GM19351 (cell line): ENCODE data around the gene TSSK2.
"Not testable (repeated sequence)": the region's sequence is repeated elsewhere in the genome, so short reads cannot be mapped to it uniquely, and the experiment has no call there.

ENCODE experiments used
- ATAC-seq: cut with Tn5 transposase; IDR thresholded peaks from one replicate; pipeline ENCODE4 v1.9.1; 2021; ENCODE audit warnings: mild to moderate bottlenecking, moderate library complexity; ENCODE audit not compliant: unreplicated experiment

TSSK2 gene

GRCh38 chr22:19130959-19131684, at the start of gene TSSK2:
TSS of gene TSSK2 (plus strand) at chr22:19131308. CDS start at chr22:19131400, 92 bp downstream.
- no peak for ATAC-seq

GRCh38 chr22:19081351-19081750, 49.8 kb upstream of the TSSK2 start:
- no peak for ATAC-seq

- ATAC-seq: no peak
These were observed 49.0 kb upstream of the TSSK2 start for GRCh38 chr22:19082101-19082500.

DNA sequence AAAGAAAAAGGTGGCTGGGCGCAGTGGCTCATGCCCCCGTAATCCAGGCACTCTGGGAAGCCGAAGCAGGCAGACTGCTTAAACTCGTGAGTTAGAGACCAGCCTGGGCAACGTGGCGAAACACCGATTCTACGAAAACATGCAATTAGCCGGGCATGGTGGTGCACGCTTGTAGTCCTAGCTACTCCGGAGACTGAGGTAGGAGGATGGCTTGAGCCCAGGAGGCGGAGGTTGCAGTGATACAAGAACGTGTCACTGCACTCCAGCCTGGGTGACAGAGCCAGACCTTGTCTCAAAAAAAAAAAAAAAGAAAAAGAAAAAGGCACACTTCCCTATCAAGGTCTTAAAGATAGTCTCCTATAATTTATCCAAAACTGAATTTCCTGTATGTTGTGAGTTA, 48.3 kb upstream of the TSSK2 start:
- no peak for ATAC-seq

- not testable (repeated sequence) for ATAC-seq
These were observed 47.0 kb upstream of the TSSK2 start for GRCh38 chr22:19084126-19084525.

GRCh38 chr22:19084586-19084985, 46.5 kb upstream of the TSSK2 start:
- not testable (repeated sequence) for ATAC-seq

GRCh38 chr22:19085233-19085718, 45.8 kb upstream of the TSSK2 start:
- ATAC-seq: no peak

DNA sequence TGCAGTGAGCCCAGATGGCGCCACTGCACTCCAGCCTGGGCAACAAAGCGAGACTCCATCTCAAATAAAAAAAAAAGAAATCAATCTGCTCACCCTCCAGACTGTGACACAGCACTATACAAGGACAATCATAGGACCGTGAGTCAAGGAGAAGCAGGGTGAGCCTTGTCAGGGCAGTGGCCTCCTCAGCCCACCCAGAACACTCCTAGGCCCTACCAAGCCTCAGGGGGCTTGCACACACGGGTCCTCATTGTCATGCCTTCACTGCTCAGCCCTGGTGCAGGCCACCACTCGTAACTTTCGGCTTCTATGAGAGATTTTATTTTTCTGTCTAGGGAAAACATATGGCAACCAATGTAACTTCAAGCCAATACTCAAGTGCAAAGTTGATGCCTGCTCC, 44.7 kb upstream of the TSSK2 start:
- ATAC-seq: no peak

DNA sequence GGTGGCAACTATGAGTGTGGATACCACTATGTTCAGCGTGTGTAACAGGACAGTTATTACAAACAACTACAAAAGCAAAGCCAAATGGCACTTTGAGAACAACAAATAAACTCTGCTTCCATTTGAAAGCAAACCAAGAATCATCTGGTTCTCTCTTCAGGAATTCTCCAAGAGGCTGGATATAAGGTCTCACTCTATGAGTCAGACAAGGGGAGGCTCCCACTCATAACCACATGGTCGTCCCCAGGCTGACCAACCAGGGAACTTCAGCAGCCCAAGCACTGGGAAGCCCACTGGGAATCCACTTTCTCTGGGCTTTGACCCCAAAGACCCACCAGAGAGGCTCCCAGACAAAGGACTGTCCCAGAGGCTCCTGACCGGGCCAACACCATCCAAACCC, 44.2 kb upstream of the TSSK2 start:
- no peak for ATAC-seq

GRCh38 chr22:19088866-19089595, 42.1 kb upstream of the TSSK2 start:
- no peak for ATAC-seq

- no peak for ATAC-seq
These were observed 40.9 kb upstream of the TSSK2 start for GRCh38 chr22:19090183-19090582.

DNA sequence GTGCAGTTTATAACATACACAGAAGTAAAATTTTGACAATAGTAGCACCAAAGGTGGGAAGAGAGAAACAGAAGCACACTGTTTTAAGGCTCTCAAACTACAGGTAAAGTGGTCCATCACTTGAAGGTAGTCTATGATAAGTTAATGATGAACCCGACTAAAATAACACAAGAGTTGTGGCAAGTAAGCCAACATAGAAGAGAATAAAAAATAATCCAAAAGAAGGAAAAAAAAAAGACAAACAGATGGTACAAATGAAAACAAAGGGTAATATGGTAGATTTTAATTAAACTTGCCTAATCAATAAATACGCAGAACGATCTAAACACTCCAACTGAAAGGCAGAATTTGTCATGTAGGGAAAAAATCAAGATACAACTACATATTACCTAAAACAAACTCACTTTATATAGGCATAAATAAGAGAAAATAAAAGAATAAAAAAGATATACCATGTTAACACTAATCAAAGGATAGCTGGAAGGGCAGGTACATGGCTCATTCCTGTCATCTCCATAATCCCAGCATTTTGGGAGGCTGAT, 40.5 kb upstream of the TSSK2 start:
- no peak for ATAC-seq

DNA sequence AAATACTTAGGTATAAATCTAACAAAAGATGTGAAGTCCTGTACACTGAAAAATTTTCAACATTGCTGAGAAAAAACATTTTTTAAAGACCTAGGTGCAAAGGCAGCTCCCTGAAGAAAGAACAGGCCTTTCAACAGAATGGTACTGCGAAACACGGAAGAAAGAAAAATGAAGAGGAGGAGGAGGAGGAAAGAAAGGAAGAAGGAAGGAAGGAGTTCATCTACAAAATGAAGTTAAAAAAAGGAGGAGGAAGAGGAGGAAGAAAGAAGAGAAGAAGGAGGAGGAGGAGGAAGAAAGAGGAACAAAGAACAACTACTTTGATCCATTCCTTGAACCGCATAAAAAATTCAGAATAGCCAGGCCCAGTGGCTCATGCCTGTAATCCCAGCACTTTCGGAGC, 38.4 kb upstream of the TSSK2 start:
- no peak for ATAC-seq

GRCh38 chr22:19094393-19094997, 36.6 kb upstream of the TSSK2 start:
- ATAC-seq: no peak

DNA sequence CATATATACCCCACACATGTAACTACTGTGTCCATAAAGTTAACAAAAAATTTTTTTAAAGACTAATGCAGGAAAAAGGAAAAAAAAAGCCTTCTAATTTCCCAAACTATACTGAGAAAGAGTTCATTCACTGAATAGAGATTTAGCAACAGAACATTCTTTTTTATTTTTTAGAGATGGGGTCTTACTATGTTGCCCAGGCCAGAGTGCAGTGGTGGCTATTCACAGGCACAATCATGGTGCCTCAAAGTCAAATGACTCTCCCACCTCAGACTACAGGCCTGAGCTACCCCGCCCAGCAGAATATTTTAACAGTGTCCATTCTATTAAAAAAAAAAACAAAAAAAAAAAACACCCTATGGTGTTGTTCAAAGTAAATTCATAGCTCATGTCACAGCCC, 34.6 kb upstream of the TSSK2 start:
- ATAC-seq: no peak

GRCh38 chr22:19097518-19097917, 33.6 kb upstream of the TSSK2 start:
- ATAC-seq: no peak

GRCh38 chr22:19098157-19098556, 33.0 kb upstream of the TSSK2 start:
- no peak for ATAC-seq

- ATAC-seq: no peak
These were observed 27.0 kb upstream of the TSSK2 start for GRCh38 chr22:19103880-19104821.

GRCh38 chr22:19105456-19105855, 25.7 kb upstream of the TSSK2 start:
- ATAC-seq: no peak
